Melanocyte of skin (primary cell): ENCODE data around the gene SDHAF3. TPM values are rescaled to one million over a fixed set of nuclear protein-coding genes. Genes with fewer than 3 reads are reported as not detected.

ENCODE experiments used
- total RNA-seq, 2 donors: library from RNA; depleted of rRNA; stranded (reverse); fragments of >200 nt; gene quantifications; 2 replicates each; pipeline ENCODE4 v1.2.3, GENCODE V29; 2012

Gene SDHAF3
- total RNA-seq: 10 to 100 TPM; 16.9 to 19.3 TPM

DNA sequence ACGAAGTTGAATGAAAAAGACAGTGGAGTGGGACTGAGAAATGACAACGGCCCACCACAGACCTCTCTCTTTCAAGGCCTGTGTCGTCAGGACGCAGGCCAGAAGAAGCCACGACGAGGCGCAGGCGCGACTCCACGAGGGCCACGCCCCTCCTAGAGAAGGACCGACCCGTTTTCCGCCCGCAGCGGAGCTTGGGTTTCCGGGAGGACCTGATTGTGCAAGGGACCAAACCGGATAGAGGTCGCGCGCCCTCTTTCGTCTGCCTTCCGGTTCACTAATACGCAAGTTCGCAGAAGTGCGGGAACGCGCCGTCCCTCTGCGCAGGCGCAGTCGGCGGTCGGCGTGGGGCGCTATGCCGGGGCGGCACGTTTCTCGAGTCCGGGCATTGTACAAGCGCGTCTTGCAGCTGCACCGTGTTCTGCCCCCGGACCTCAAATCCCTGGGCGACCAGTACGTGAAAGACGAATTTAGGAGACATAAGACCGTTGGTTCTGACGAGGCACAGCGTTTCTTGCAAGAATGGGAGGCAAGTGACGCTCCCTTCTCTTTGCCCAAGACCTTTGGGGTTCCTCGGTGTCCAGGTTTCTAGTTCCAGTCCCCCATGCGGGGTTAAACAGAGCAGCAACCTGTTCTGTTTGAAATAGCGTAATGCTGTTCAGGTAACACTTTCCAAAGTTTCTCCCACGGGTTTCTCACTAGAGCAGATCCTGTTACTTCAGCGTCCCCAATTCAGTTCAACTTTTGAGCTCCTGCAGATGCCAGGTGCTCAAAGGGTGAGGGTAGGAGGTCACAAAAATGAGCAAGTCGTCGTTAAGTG, at the start of gene SDHAF3:
Gene SDHAF3, plus strand, starts transcription at position 327 of the 817 bp plus-strand sequence. Its CDS starts 26 bp downstream, at position 353.

Other genes with a start within 250 kb of the SDHAF3 start
- gene DLX6, start 112.1 kb upstream of the SDHAF3 start, total RNA-seq: not detected
- gene DLX5, start 92.9 kb upstream of the SDHAF3 start, total RNA-seq: not detected